ENCODE measurements around the gene CLSTN2. TPM values are rescaled to one million over a fixed set of nuclear protein-coding genes. Genes with fewer than 3 reads are reported as not detected.

Gene CLSTN2
- total RNA-seq, 1 donor from 2014 or later: 80.9 TPM

DNA sequence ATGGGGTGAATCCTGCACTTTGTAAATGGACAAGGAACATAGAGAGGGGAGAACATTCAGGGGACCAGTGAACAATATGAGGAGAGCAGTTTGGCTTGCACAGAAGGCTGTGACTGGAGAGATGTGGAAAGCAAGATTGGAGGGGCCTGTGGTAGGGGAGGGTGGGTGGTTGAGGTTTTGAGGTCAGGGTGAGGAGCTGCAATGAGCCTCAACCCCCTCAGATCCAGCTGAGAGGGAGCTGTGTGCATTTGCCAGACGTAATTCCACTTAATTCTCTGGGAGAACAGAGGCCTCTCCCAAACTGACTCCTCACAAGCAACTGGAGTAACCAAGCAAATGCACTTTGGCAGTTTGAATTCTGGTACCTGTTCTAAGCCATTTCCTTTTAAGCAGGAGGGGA, 489.7 kb downstream of the CLSTN2 start:
- DNase-seq (ENCODE audit: low read depth) (peak; percentile 18), FAIRE-seq (no peak)
- no peaks in the 10 kb centered on the region for H3K79me2 ChIP-seq (ENCODE audit: insufficient read depth, low read length)
- Mint-ChIP-seq H3K4me3 (ENCODE audit: unreplicated experiment) (no peak overlapping the region), H3K9me3 (ENCODE audit: unreplicated experiment) (peaks cover 5% of the 10 kb centered on the region), H3K4me1 (ENCODE audit: low read depth, unreplicated experiment) (peaks cover 46% of the 10 kb centered on the region), H3K36me3 (ENCODE audit: low read depth, unreplicated experiment) (peaks cover 25% of the 10 kb centered on the region), H3K27ac (ENCODE audit: unreplicated experiment) (peak overlapping the region; percentile 97), H3K27me3 (ENCODE audit: low read depth, unreplicated experiment) (no peaks in the 10 kb centered on the region)
- H3K4me2 ChIP-seq (ENCODE audit: low read length): no peak overlapping the region
- H2AFZ ChIP-seq (ENCODE audit: low read depth, low read length): no peak overlapping the region
- no peaks in the 10 kb centered on the region for H3K36me3 ChIP-seq (ENCODE audit: insufficient read depth, low read length)
- no peaks in the 10 kb centered on the region for H3K9me3 ChIP-seq (ENCODE audit: insufficient read depth, low read depth, low read length)
- H3K27ac ChIP-seq (ENCODE audit: low read depth, low read length): no peak overlapping the region
- H4K20me1 ChIP-seq (ENCODE audit: insufficient read depth, low read length): no peaks in the 10 kb centered on the region
- no peaks in the 10 kb centered on the region for H3K27me3 ChIP-seq (ENCODE audit: insufficient read depth, low read length)
- H3K4me3 ChIP-seq (ENCODE audit: insufficient read depth, low read depth, low read length): no peak overlapping the region
- H3K9ac ChIP-seq (ENCODE audit: low read length): no peak overlapping the region
- peaks cover 8% of the 10 kb centered on the region for H3K4me1 ChIP-seq (ENCODE audit: insufficient read depth, low read length)
- no peak for TF ChIP-seq CTCF (IDR thresholded peaks at IDR 0.05; ENCODE audit: insufficient read depth, low read depth, low read length)
- no peak for TF ChIP-seq EZH2 (IDR thresholded peaks at IDR 0.05; ENCODE audit: insufficient read depth, low read length)

- no peaks in the 10 kb centered on the region for H3K27me3 Mint-ChIP-seq (ENCODE audit: low read depth, unreplicated experiment)
- DNase-seq (ENCODE audit: low read depth) (no peak), FAIRE-seq (no peak)
- peaks cover 24% of the 10 kb centered on the region for H3K4me1 Mint-ChIP-seq (ENCODE audit: low read depth, unreplicated experiment)
- Histone ChIP-seq H3K4me2 (ENCODE audit: low read length) (no peak overlapping the region), H3K27me3 (ENCODE audit: insufficient read depth, low read length) (no peaks in the 10 kb centered on the region), H3K9ac (ENCODE audit: low read length) (no peak overlapping the region), H3K36me3 (ENCODE audit: insufficient read depth, low read length) (no peaks in the 10 kb centered on the region), H2AFZ (ENCODE audit: low read depth, low read length) (no peak overlapping the region), H3K4me1 (ENCODE audit: insufficient read depth, low read length) (no peaks in the 10 kb centered on the region), H4K20me1 (ENCODE audit: insufficient read depth, low read length) (no peaks in the 10 kb centered on the region), H3K27ac (ENCODE audit: low read depth, low read length) (no peak overlapping the region), H3K79me2 (ENCODE audit: insufficient read depth, low read length) (no peaks in the 10 kb centered on the region), H3K4me3 (ENCODE audit: insufficient read depth, low read depth, low read length) (no peak overlapping the region), H3K9me3 (ENCODE audit: insufficient read depth, low read depth, low read length) (no peaks in the 10 kb centered on the region)
- H3K9me3 Mint-ChIP-seq (ENCODE audit: unreplicated experiment): peaks cover 5% of the 10 kb centered on the region
- TF ChIP-seq CTCF (IDR thresholded peaks at IDR 0.05; ENCODE audit: insufficient read depth, low read depth, low read length): no peak
- no peak for TF ChIP-seq EZH2 (IDR thresholded peaks at IDR 0.05; ENCODE audit: insufficient read depth, low read length)
- H3K4me3 Mint-ChIP-seq (ENCODE audit: unreplicated experiment): no peak overlapping the region
- H3K27ac Mint-ChIP-seq (ENCODE audit: unreplicated experiment): no peak overlapping the region
- H3K36me3 Mint-ChIP-seq (ENCODE audit: low read depth, unreplicated experiment): peaks cover 23% of the 10 kb centered on the region
These were observed 492.8 kb downstream of the CLSTN2 start for GRCh38 chr3:140427786-140428185.

GRCh38 chr3:140428380-140428779, 493.4 kb downstream of the CLSTN2 start:
- Histone ChIP-seq H3K4me1 (ENCODE audit: insufficient read depth, low read length) (no peaks in the 10 kb centered on the region), H3K4me2 (ENCODE audit: low read length) (no peak overlapping the region), H3K27ac (ENCODE audit: low read depth, low read length) (no peak overlapping the region), H3K36me3 (ENCODE audit: insufficient read depth, low read length) (no peaks in the 10 kb centered on the region), H2AFZ (ENCODE audit: low read depth, low read length) (no peak overlapping the region), H3K4me3 (ENCODE audit: insufficient read depth, low read depth, low read length) (no peak overlapping the region), H3K27me3 (ENCODE audit: insufficient read depth, low read length) (no peaks in the 10 kb centered on the region), H4K20me1 (ENCODE audit: insufficient read depth, low read length) (no peaks in the 10 kb centered on the region), H3K9me3 (ENCODE audit: insufficient read depth, low read depth, low read length) (no peaks in the 10 kb centered on the region), H3K79me2 (ENCODE audit: insufficient read depth, low read length) (no peaks in the 10 kb centered on the region), H3K9ac (ENCODE audit: low read length) (no peak overlapping the region)
- no peak overlapping the region for H3K4me3 Mint-ChIP-seq (ENCODE audit: unreplicated experiment)
- H3K36me3 Mint-ChIP-seq (ENCODE audit: low read depth, unreplicated experiment): peaks cover 25% of the 10 kb centered on the region
- peaks cover 22% of the 10 kb centered on the region for H3K4me1 Mint-ChIP-seq (ENCODE audit: low read depth, unreplicated experiment)
- H3K27ac Mint-ChIP-seq (ENCODE audit: unreplicated experiment): no peak overlapping the region
- DNase-seq (ENCODE audit: low read depth): no peak
- H3K9me3 Mint-ChIP-seq (ENCODE audit: unreplicated experiment): peaks cover 5% of the 10 kb centered on the region
- FAIRE-seq: no peak
- H3K27me3 Mint-ChIP-seq (ENCODE audit: low read depth, unreplicated experiment): no peaks in the 10 kb centered on the region
- TF ChIP-seq EZH2 (IDR thresholded peaks at IDR 0.05; ENCODE audit: insufficient read depth, low read length): no peak
- TF ChIP-seq CTCF (IDR thresholded peaks at IDR 0.05; ENCODE audit: insufficient read depth, low read depth, low read length): no peak
